HG03439 (cell line): ENCODE measurements around the gene CDHR2.

Source experiments
- ATAC-seq: cut with Tn5 transposase; IDR thresholded peaks from one replicate; pipeline ENCODE4 v1.9.1; 2021; ENCODE audit warnings: mild to moderate bottlenecking, moderate library complexity; ENCODE audit not compliant: unreplicated experiment

CDHR2 gene

GRCh38 chr5:176636426-176636825 is 87.3 kb downstream of the CDHR2 start:
- no peak for ATAC-seq

DNA sequence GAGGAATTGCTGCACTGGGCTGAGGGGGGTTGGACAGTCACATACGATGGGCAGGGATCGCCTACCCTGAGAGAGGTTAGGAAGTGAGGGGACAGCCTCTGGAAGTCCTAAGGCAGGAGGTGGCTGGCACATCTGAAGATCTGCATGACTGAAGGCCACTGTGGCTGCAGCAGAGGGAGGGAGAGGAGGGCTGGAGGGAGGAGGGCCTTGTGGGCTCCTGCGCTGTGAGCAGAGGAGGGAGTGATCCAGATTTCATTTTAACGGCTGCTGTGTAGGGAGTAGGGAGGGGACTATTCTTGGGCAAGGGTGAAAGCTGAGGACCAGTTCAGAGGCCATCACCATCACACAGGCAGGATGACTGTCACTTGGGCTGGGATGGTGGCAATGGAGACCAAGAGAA is 88.4 kb downstream of the CDHR2 start:
- no peak for ATAC-seq

DNA sequence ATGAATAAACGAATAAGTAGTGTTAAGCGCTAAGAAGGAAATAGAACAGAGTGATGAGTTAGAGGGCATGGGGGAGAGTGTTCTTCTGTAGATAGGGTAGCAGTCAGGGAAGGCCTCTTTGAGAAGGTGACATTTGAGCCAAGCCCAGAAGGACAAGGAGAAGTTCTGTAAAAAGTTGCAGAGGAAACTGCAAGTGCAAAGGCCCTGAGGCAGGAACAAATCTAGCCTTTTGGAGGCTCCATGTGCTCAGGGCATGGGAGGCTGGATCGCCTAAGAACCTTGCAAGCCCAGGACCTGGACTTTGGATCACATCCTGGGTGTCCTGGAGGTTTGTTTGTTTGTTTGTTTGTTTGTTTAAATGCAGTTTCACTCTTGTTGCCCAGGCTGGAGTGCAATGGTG is 89.3 kb downstream of the CDHR2 start:
- no peak for ATAC-seq

DNA sequence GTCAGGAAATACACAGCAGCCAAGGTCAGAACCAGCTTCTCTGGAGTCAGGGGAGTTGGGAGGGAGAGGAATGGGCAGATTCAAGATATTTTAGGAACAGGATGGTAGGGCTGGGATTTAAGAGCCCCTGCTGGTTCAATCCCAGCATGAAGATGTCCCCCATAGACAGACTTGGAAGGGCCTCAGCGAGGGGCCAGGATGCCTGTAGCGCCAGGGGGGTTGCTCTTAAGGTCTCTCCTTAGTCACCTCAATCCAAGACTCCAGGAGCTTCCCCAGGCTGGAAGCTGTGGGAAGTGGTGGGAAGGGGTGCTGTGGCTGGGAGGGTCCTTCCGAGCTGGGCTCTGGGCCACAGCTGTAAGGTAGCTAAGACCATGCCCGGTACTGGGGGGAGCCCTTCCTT is 90.1 kb downstream of the CDHR2 start:
- ATAC-seq, result no peak

- ATAC-seq, result no peak
These were observed 90.8 kb downstream of the CDHR2 start for GRCh38 chr5:176639981-176640380.

- no peak for ATAC-seq
These were observed 91.5 kb downstream of the CDHR2 start for GRCh38 chr5:176640616-176641015.

- no peak for ATAC-seq
These were observed 93.7 kb downstream of the CDHR2 start for GRCh38 chr5:176642675-176643490.

- ATAC-seq, result no peak
These were observed 94.5 kb downstream of the CDHR2 start for GRCh38 chr5:176643491-176644219.

DNA sequence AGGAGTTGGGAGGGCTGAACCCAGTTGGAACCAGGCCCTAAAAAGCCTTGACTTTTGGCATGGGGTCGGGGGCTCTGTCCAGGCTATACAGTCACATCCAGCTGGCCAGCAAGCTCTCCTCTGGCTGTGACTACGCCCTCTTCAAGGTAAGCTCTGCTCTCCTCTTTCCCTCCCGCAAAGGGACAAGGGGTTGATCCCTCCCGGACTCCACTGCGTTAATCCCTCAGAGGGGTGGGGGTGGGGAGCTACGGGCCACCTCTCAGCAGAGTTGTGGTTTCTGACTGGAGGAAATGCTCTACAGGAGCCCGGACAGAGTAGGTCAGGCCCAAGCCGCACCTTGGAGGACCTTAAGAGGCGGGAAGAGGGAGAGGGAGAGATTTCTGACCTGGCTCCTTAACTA is 95.2 kb downstream of the CDHR2 start:
- ATAC-seq, result no peak

DNA sequence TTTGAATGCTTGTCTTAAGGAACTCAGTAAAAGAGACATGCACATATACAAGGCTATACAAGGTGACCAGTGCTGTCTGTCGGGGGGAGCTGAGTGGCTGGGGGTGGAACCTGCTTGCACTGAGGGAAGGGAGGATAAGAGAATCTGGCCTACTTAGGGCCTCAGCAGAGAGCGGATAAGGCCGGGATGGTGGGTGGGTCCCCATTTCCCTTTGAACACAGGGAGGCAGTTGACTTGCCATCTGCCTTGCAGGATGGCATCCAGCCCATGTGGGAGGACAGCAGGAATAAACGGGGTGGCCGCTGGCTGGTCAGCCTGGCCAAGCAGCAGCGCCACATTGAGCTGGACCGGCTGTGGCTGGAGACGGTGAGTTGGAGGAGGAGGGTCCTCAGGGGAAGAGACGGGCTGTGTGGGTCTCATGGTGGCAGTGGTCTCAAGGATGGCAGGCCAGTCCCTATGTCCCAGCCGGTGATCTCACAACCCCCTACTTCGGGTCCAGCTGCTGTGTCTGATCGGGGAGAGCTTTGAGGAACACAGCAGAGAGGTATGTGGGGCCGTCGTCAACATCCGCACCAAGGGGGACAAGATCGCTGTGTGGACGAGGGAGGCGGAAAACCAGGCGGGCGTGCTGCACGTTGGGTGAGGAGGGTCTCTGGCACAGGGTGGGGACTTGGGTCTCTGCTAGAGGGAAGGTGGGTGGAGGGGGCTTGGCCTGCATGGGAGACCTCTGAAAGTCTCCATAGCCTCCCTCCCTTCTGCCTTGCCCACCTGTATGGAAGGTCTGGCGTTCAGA is 95.9 kb downstream of the CDHR2 start:
- ATAC-seq, result no peak
